ENCODE measurements around the gene TCN2. TPM values are rescaled to one million over a fixed set of nuclear protein-coding genes. Genes with fewer than 3 reads are reported as not detected.
A peak's percentile ranks its signal among the peaks of the same experiment; 100 is the strongest.

Gene TCN2
- total and polyA plus RNA-seq, 4 donors, result 10.6 to 60.9 (median 30.6) TPM

- H3K4me1 ChIP-seq (ENCODE audit: control insufficient read depth in 5 of 5, insufficient read depth in 5 of 5, low read length in 5 of 5), result peaks cover 0 to 22% (median 12%) of the 10 kb centered on the region in 5 donors
- no peaks in the 10 kb centered on the region for H3K36me3 ChIP-seq (ENCODE audit: control insufficient read depth in 4 of 4, insufficient read depth in 4 of 4, low read length in 4 of 4)
- TF ChIP-seq, protein P1, sequence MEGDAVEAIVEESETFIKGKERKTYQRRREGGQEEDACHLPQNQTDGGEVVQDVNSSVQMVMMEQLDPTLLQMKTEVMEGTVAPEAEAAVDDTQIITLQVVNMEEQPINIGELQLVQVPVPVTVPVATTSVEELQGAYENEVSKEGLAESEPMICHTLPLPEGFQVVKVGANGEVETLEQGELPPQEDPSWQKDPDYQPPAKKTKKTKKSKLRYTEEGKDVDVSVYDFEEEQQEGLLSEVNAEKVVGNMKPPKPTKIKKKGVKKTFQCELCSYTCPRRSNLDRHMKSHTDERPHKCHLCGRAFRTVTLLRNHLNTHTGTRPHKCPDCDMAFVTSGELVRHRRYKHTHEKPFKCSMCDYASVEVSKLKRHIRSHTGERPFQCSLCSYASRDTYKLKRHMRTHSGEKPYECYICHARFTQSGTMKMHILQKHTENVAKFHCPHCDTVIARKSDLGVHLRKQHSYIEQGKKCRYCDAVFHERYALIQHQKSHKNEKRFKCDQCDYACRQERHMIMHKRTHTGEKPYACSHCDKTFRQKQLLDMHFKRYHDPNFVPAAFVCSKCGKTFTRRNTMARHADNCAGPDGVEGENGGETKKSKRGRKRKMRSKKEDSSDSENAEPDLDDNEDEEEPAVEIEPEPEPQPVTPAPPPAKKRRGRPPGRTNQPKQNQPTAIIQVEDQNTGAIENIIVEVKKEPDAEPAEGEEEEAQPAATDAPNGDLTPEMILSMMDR (IDR thresholded peaks at IDR 0.05; ENCODE audit: control extremely low read depth, extremely low read depth), result no peak
- H3K9me3 ChIP-seq (ENCODE audit: control insufficient read depth in 4 of 4, insufficient read depth in 3 of 4, low read length in 3 of 4), result no peaks in the 10 kb centered on the region
- DNase-seq, result peak in 1 of 3 donors; percentile 18
- no peaks in the 10 kb centered on the region for H3K27me3 ChIP-seq (ENCODE audit: control insufficient read depth in 3 of 3, insufficient read depth in 3 of 3, low read length in 2 of 3)
- WGBS, 2 donors, result 78 to 89% methylated on average over 1 of the region's 1 CpG
- no peak for ATAC-seq (ENCODE audit: insufficient read depth, low FRiP score)
- no peak overlapping the region for H3K4me3 ChIP-seq
- no peak overlapping the region for H3K27ac ChIP-seq (ENCODE audit: low read depth in 1 of 2, low read length in 1 of 2)
- H3K9ac ChIP-seq (ENCODE audit: insufficient read depth in 1 of 2, low read length in 2 of 2), result no peak overlapping the region
Observed at GRCh38 chr22:30637701-30638114, 30.7 kb downstream of the TCN2 start.

DNA sequence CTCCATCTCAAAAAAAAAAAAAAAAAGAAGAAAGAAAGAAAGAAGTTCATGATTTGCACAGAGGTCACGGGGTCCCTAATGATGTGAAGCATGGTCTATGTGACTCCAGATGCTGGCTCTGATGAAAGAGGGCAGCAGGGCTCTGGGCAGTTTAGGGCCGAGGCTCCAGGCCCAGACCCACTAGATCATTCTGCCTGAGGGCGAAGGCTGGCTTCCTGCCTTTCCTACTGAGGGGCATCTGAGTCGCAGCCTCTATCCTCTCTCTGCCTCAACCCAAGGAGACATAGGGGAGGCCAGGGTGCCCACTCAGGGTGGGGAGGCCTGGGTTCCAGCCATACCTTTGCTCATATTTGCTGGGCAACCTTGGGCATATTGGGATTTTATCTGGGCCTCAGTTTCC is 33.4 kb downstream of the TCN2 start:
- WGBS, 2 donors, result 96 to 100% methylated on average over 4 of the region's 4 CpGs
- Histone ChIP-seq H3K27me3 (ENCODE audit: control insufficient read depth in 3 of 3, insufficient read depth in 3 of 3, low read length in 2 of 3) (no peaks in the 10 kb centered on the region), H3K9me3 (ENCODE audit: control insufficient read depth in 4 of 4, insufficient read depth in 3 of 4, low read length in 3 of 4) (no peaks in the 10 kb centered on the region), H3K9ac (ENCODE audit: insufficient read depth in 1 of 2, low read length in 2 of 2) (no peak overlapping the region), H3K36me3 (ENCODE audit: control insufficient read depth in 4 of 4, insufficient read depth in 4 of 4, low read length in 4 of 4) (no peaks in the 10 kb centered on the region), H3K4me3 (no peak overlapping the region), H3K27ac (ENCODE audit: low read depth in 1 of 2, low read length in 1 of 2) (no peak overlapping the region), H3K4me1 (ENCODE audit: control insufficient read depth in 5 of 5, insufficient read depth in 5 of 5, low read length in 5 of 5) (peaks cover 0 to 18% (median 12%) of the 10 kb centered on the region in 5 donors)
- no peak for ATAC-seq (ENCODE audit: insufficient read depth, low FRiP score)
- TF ChIP-seq, protein P1 (IDR thresholded peaks at IDR 0.05; ENCODE audit: control extremely low read depth, extremely low read depth), result no peak
- no peak for DNase-seq

GRCh38 chr22:30640839-30641430 is 34.0 kb downstream of the TCN2 start:
- DNase-seq (no peak), ATAC-seq (ENCODE audit: insufficient read depth, low FRiP score) (no peak)
- H3K4me1 ChIP-seq (ENCODE audit: control insufficient read depth in 5 of 5, insufficient read depth in 5 of 5, low read length in 5 of 5), result peaks cover 0 to 17% (median 12%) of the 10 kb centered on the region in 5 donors
- no peak overlapping the region for H3K27ac ChIP-seq (ENCODE audit: low read depth in 1 of 2, low read length in 1 of 2)
- H3K4me3 ChIP-seq, result no peak overlapping the region
- no peaks in the 10 kb centered on the region for H3K27me3 ChIP-seq (ENCODE audit: control insufficient read depth in 3 of 3, insufficient read depth in 3 of 3, low read length in 2 of 3)
- no peaks in the 10 kb centered on the region for H3K9me3 ChIP-seq (ENCODE audit: control insufficient read depth in 4 of 4, insufficient read depth in 3 of 4, low read length in 3 of 4)
- H3K9ac ChIP-seq (ENCODE audit: insufficient read depth in 1 of 2, low read length in 2 of 2), result no peak overlapping the region
- WGBS, 2 donors, result 90 to 92% methylated on average over 4 of the region's 4 CpGs
- H3K36me3 ChIP-seq (ENCODE audit: control insufficient read depth in 4 of 4, insufficient read depth in 4 of 4, low read length in 4 of 4), result no peaks in the 10 kb centered on the region
- TF ChIP-seq, protein P1 (IDR thresholded peaks at IDR 0.05; ENCODE audit: control extremely low read depth, extremely low read depth), result no peak

Measured in lung (tissue), 12 donors.